Spleen (tissue), 7 donors: ENCODE measurements around the gene NMNAT2.

Source experiments
- POLR2A ChIP-seq, 3 donors: fragments of 450-650 bp; IDR thresholded peaks; one replicate each; pipeline ENCODE4 v1.5.1; 2017; ENCODE audit warnings: antibody characterized with exemption in 3 of 3, mild to moderate bottlenecking in 1 of 3
- POLR2AphosphoS5 ChIP-seq, 3 donors: sonication (generic); formaldehyde crosslinking; IDR thresholded peaks; one replicate each; pipeline ENCODE4 v1.5.1; 2017; ENCODE audit warnings: antibody characterized with exemption in 3 of 3
- TF ChIP-seq, protein P1 (sequence below), 11 experiments: fragments of 200-600 bp in 7 of 11; fragments of 450-650 bp in 4 of 11; sonication (generic) in 4 of 11; IDR thresholded peaks in 8 of 11; conservative IDR thresholded peaks in 3 of 11; 1 replicate in 7 of 11; 2 replicates in 4 of 11; pipeline versions ENCODE4 v1.4.0 to v1.8.0; 2016 to 2021; ENCODE audit warnings: antibody characterized with exemption in 11 of 11, inconsistent platforms in 4 of 11, mild to moderate bottlenecking in 1 of 11
- donor health status: DM: no; HTN: no; CAD: no; lungs with moderate emphysema.
- donor health status: DM: no; HTN: no; CAD: no.
- donor health status: DM: no; HTN: no; CAD: no.

- TF ChIP-seq, protein P1, sequence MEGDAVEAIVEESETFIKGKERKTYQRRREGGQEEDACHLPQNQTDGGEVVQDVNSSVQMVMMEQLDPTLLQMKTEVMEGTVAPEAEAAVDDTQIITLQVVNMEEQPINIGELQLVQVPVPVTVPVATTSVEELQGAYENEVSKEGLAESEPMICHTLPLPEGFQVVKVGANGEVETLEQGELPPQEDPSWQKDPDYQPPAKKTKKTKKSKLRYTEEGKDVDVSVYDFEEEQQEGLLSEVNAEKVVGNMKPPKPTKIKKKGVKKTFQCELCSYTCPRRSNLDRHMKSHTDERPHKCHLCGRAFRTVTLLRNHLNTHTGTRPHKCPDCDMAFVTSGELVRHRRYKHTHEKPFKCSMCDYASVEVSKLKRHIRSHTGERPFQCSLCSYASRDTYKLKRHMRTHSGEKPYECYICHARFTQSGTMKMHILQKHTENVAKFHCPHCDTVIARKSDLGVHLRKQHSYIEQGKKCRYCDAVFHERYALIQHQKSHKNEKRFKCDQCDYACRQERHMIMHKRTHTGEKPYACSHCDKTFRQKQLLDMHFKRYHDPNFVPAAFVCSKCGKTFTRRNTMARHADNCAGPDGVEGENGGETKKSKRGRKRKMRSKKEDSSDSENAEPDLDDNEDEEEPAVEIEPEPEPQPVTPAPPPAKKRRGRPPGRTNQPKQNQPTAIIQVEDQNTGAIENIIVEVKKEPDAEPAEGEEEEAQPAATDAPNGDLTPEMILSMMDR (IDR thresholded peaks at IDR 0.05 in 8 of 11, conservative IDR thresholded peaks at IDR 0.05 in 3 of 11) = no peak
- TF ChIP-seq POLR2A (IDR thresholded peaks at IDR 0.05) (no peak), POLR2AphosphoS5 (IDR thresholded peaks at IDR 0.05) (no peak)
These were observed 203.9 kb downstream of the NMNAT2 start for GRCh38 chr1:183214021-183214970.
